ENCODE data around the gene EXOC4.

EXOC4 gene

DNA sequence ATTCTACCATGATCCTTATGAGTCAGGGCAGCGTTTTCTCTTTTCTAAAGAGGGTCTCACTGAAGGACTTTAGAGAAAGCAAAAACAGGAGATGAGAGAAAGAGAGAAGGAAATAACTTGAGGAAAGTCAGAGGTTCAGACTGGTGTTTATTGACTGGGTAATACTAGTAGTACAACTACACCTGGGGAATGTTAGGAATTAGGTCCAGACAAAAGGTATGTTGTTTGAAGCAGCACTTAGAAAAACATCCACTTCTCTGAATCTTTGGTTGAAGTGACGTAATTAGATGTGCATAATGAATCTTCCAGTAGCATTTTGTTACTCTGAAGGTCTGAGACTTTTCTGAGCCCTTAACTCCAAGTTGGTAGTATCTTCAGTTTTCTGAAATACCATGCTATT, 494.0 kb downstream of the EXOC4 start:
- no peak overlapping the region for H2AFZ ChIP-seq (ENCODE audit: low read length)
- H3K79me1 ChIP-seq (ENCODE audit: low read depth, low read length): no peaks in the 10 kb centered on the region
- H3K4me3 ChIP-seq (ENCODE audit: low read length in 2 of 2): no peak overlapping the region
- H3K4me2 ChIP-seq (ENCODE audit: insufficient read depth, low read length, poor library complexity, severe bottlenecking): no peak overlapping the region
- H4K8ac ChIP-seq (ENCODE audit: low read depth, low read length): no peak overlapping the region
- no peaks in the 10 kb centered on the region for H3K4me1 ChIP-seq (ENCODE audit: control insufficient read depth in 2 of 2, insufficient read depth in 1 of 2, low read depth in 1 of 2, low read length in 2 of 2)
- H2BK5ac ChIP-seq (ENCODE audit: low read length): no peak overlapping the region
- no peaks in the 10 kb centered on the region for H3K36me3 ChIP-seq (replicated peaks in 1 of 2; ENCODE audit: control insufficient read depth in 2 of 2, insufficient read depth in 2 of 2, low read length in 2 of 2)
- no peak overlapping the region for H3K18ac ChIP-seq (ENCODE audit: low read length)
- no peak overlapping the region for H2BK15ac ChIP-seq (ENCODE audit: low read length)
- no peak overlapping the region for H3K9ac ChIP-seq (ENCODE audit: low read depth, low read length, poor library complexity)
- no peak for DNase-seq (ENCODE audit: low spot score)
- no peak overlapping the region for H2BK120ac ChIP-seq (ENCODE audit: low read depth, low read length)
- WGBS, 2 donors (ENCODE audit: extremely low coverage in 2 of 2, insufficient read length in 2 of 2, insufficient replicate concordance in 1 of 2): no CpG with 5 or more reads among the region's 2 CpGs
- no peak overlapping the region for H2BK12ac ChIP-seq (ENCODE audit: low read length)
- no peaks in the 10 kb centered on the region for H3K9me3 ChIP-seq (replicated peaks in 1 of 2; ENCODE audit: control insufficient read depth in 2 of 2, insufficient read depth in 1 of 2, low read depth in 1 of 2, low read length in 2 of 2)
- H2AK5ac ChIP-seq (ENCODE audit: low read depth, low read length): no peak overlapping the region
- H3K14ac ChIP-seq (ENCODE audit: low read length): no peak overlapping the region
- H3K4ac ChIP-seq (ENCODE audit: low read length): no peak overlapping the region
- no peak overlapping the region for H4K91ac ChIP-seq (ENCODE audit: low read depth, low read length, poor library complexity)
- no peak overlapping the region for H3K27ac ChIP-seq (replicated peaks; ENCODE audit: low read length)
- no peak overlapping the region for H3K23ac ChIP-seq (ENCODE audit: low read depth, low read length, poor library complexity)
- H3K27me3 ChIP-seq (ENCODE audit: control insufficient read depth in 3 of 3, insufficient read depth in 3 of 3, low read depth in 1 of 3, low read length in 3 of 3): no peaks in the 10 kb centered on the region

- no peak overlapping the region for H2AFZ ChIP-seq (ENCODE audit: low read length)
- no peaks in the 10 kb centered on the region for H3K9me3 ChIP-seq (replicated peaks in 1 of 2; ENCODE audit: control insufficient read depth in 2 of 2, insufficient read depth in 1 of 2, low read depth in 1 of 2, low read length in 2 of 2)
- H3K4me1 ChIP-seq (ENCODE audit: control insufficient read depth in 2 of 2, insufficient read depth in 1 of 2, low read depth in 1 of 2, low read length in 2 of 2): no peaks in the 10 kb centered on the region
- no peak overlapping the region for H3K23ac ChIP-seq (ENCODE audit: low read depth, low read length, poor library complexity)
- H4K8ac ChIP-seq (ENCODE audit: low read depth, low read length): no peak overlapping the region
- DNase-seq (ENCODE audit: low spot score): no peak
- H3K79me1 ChIP-seq (ENCODE audit: low read depth, low read length): no peaks in the 10 kb centered on the region
- no peak overlapping the region for H2BK5ac ChIP-seq (ENCODE audit: low read length)
- H3K4ac ChIP-seq (ENCODE audit: low read length): no peak overlapping the region
- no peak overlapping the region for H2BK12ac ChIP-seq (ENCODE audit: low read length)
- no peaks in the 10 kb centered on the region for H3K27me3 ChIP-seq (ENCODE audit: control insufficient read depth in 3 of 3, insufficient read depth in 3 of 3, low read depth in 1 of 3, low read length in 3 of 3)
- no peak overlapping the region for H3K18ac ChIP-seq (ENCODE audit: low read length)
- H3K27ac ChIP-seq (replicated peaks; ENCODE audit: low read length): no peak overlapping the region
- H3K9ac ChIP-seq (ENCODE audit: low read depth, low read length, poor library complexity): no peak overlapping the region
- H2AK5ac ChIP-seq (ENCODE audit: low read depth, low read length): no peak overlapping the region
- H2BK15ac ChIP-seq (ENCODE audit: low read length): no peak overlapping the region
- H3K4me3 ChIP-seq (ENCODE audit: low read length in 2 of 2): no peak overlapping the region
- H4K91ac ChIP-seq (ENCODE audit: low read depth, low read length, poor library complexity): no peak overlapping the region
- no peak overlapping the region for H3K4me2 ChIP-seq (ENCODE audit: insufficient read depth, low read length, poor library complexity, severe bottlenecking)
- no peak overlapping the region for H3K14ac ChIP-seq (ENCODE audit: low read length)
- H3K36me3 ChIP-seq (replicated peaks in 1 of 2; ENCODE audit: control insufficient read depth in 2 of 2, insufficient read depth in 2 of 2, low read length in 2 of 2): no peaks in the 10 kb centered on the region
- H2BK120ac ChIP-seq (ENCODE audit: low read depth, low read length): no peak overlapping the region
- no CpG with 5 or more reads among the region's 4 CpGs for WGBS, 2 donors (ENCODE audit: extremely low coverage in 2 of 2, insufficient read length in 2 of 2, insufficient replicate concordance in 1 of 2)
These were observed 495.8 kb downstream of the EXOC4 start for GRCh38 chr7:133748443-133749407.

DNA sequence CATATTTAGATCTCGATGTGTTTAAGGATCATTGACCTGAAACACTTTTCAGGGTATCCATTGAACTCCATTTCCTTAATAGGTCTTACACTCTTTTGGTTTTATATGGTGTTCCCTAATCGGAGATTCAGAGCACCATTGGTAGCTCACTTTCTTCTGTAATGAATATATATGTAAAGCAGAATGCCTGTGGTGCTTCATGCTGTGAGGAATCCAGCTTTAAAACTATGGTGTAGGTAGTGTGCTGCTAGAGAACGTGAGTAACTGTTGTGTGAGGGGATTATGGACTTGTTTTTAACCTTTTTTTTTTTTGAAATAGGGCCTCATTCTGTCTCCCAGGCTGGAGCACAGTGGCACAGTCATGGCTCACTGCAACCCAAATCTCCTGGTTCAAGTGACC, 497.4 kb downstream of the EXOC4 start:
- no peak overlapping the region for H4K8ac ChIP-seq (ENCODE audit: low read depth, low read length)
- H3K79me1 ChIP-seq (ENCODE audit: low read depth, low read length): no peaks in the 10 kb centered on the region
- H3K18ac ChIP-seq (ENCODE audit: low read length): no peak overlapping the region
- H2BK5ac ChIP-seq (ENCODE audit: low read length): no peak overlapping the region
- H3K4me1 ChIP-seq (ENCODE audit: control insufficient read depth in 2 of 2, insufficient read depth in 1 of 2, low read depth in 1 of 2, low read length in 2 of 2): no peaks in the 10 kb centered on the region
- H3K14ac ChIP-seq (ENCODE audit: low read length): no peak overlapping the region
- no peaks in the 10 kb centered on the region for H3K36me3 ChIP-seq (replicated peaks in 1 of 2; ENCODE audit: control insufficient read depth in 2 of 2, insufficient read depth in 2 of 2, low read length in 2 of 2)
- no peak overlapping the region for H3K4me3 ChIP-seq (ENCODE audit: low read length in 2 of 2)
- H2BK12ac ChIP-seq (ENCODE audit: low read length): no peak overlapping the region
- DNase-seq (ENCODE audit: low spot score): no peak
- no peak overlapping the region for H3K27ac ChIP-seq (replicated peaks; ENCODE audit: low read length)
- H3K4me2 ChIP-seq (ENCODE audit: insufficient read depth, low read length, poor library complexity, severe bottlenecking): no peak overlapping the region
- H3K23ac ChIP-seq (ENCODE audit: low read depth, low read length, poor library complexity): no peak overlapping the region
- H2AFZ ChIP-seq (ENCODE audit: low read length): no peak overlapping the region
- no peak overlapping the region for H2BK15ac ChIP-seq (ENCODE audit: low read length)
- H3K9me3 ChIP-seq (replicated peaks in 1 of 2; ENCODE audit: control insufficient read depth in 2 of 2, insufficient read depth in 1 of 2, low read depth in 1 of 2, low read length in 2 of 2): no peaks in the 10 kb centered on the region
- no CpG with 5 or more reads among the region's 3 CpGs for WGBS, 2 donors (ENCODE audit: extremely low coverage in 2 of 2, insufficient read length in 2 of 2, insufficient replicate concordance in 1 of 2)
- no peak overlapping the region for H2AK5ac ChIP-seq (ENCODE audit: low read depth, low read length)
- no peak overlapping the region for H3K4ac ChIP-seq (ENCODE audit: low read length)
- no peak overlapping the region for H3K9ac ChIP-seq (ENCODE audit: low read depth, low read length, poor library complexity)
- no peaks in the 10 kb centered on the region for H3K27me3 ChIP-seq (ENCODE audit: control insufficient read depth in 3 of 3, insufficient read depth in 3 of 3, low read depth in 1 of 3, low read length in 3 of 3)
- H4K91ac ChIP-seq (ENCODE audit: low read depth, low read length, poor library complexity): no peak overlapping the region
- no peak overlapping the region for H2BK120ac ChIP-seq (ENCODE audit: low read depth, low read length)

DNA sequence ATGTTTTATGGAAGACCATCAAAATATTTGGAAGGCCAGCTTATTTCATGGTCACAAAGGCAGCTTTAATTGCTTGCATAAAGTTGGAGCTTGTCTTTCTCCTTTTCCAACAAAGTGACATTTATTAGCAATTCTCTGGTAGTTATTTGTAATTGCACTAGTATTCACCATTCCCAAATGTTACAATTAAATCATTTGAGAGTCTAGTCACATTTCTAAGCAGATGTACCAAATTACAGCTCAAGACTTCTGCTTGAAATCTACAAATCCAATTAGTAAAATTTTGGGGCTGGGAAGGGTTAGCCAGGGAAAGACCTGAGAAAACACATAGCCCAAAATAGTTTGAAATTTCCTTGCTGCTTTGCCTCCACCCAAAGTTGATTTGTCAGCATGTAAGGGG, 498.2 kb downstream of the EXOC4 start:
- no peak overlapping the region for H3K4me3 ChIP-seq (ENCODE audit: low read length in 2 of 2)
- no peak overlapping the region for H2BK12ac ChIP-seq (ENCODE audit: low read length)
- no peak for DNase-seq (ENCODE audit: low spot score)
- H3K4me1 ChIP-seq (ENCODE audit: control insufficient read depth in 2 of 2, insufficient read depth in 1 of 2, low read depth in 1 of 2, low read length in 2 of 2): no peaks in the 10 kb centered on the region
- no peak overlapping the region for H3K23ac ChIP-seq (ENCODE audit: low read depth, low read length, poor library complexity)
- H3K27me3 ChIP-seq (ENCODE audit: control insufficient read depth in 3 of 3, insufficient read depth in 3 of 3, low read depth in 1 of 3, low read length in 3 of 3): no peaks in the 10 kb centered on the region
- no peak overlapping the region for H4K91ac ChIP-seq (ENCODE audit: low read depth, low read length, poor library complexity)
- H3K79me1 ChIP-seq (ENCODE audit: low read depth, low read length): no peaks in the 10 kb centered on the region
- H2BK15ac ChIP-seq (ENCODE audit: low read length): no peak overlapping the region
- no peak overlapping the region for H2BK5ac ChIP-seq (ENCODE audit: low read length)
- no peak overlapping the region for H4K8ac ChIP-seq (ENCODE audit: low read depth, low read length)
- H3K18ac ChIP-seq (ENCODE audit: low read length): no peak overlapping the region
- H3K14ac ChIP-seq (ENCODE audit: low read length): no peak overlapping the region
- H3K36me3 ChIP-seq (replicated peaks in 1 of 2; ENCODE audit: control insufficient read depth in 2 of 2, insufficient read depth in 2 of 2, low read length in 2 of 2): no peaks in the 10 kb centered on the region
- H3K4ac ChIP-seq (ENCODE audit: low read length): no peak overlapping the region
- no peak overlapping the region for H3K9ac ChIP-seq (ENCODE audit: low read depth, low read length, poor library complexity)
- H3K4me2 ChIP-seq (ENCODE audit: insufficient read depth, low read length, poor library complexity, severe bottlenecking): no peak overlapping the region
- no peak overlapping the region for H2AK5ac ChIP-seq (ENCODE audit: low read depth, low read length)
- no peak overlapping the region for H2AFZ ChIP-seq (ENCODE audit: low read length)
- no peaks in the 10 kb centered on the region for H3K9me3 ChIP-seq (replicated peaks in 1 of 2; ENCODE audit: control insufficient read depth in 2 of 2, insufficient read depth in 1 of 2, low read depth in 1 of 2, low read length in 2 of 2)
- H3K27ac ChIP-seq (replicated peaks; ENCODE audit: low read length): no peak overlapping the region
- no peak overlapping the region for H2BK120ac ChIP-seq (ENCODE audit: low read depth, low read length)
